Osteoblast (primary cell): ENCODE data around the gene TCF4. TPM values are rescaled to one million over a fixed set of nuclear protein-coding genes. Genes with fewer than 3 reads are reported as not detected.
A peak's percentile ranks its signal among the peaks of the same experiment; 100 is the strongest.

Experiments
- DNase-seq: peaks from one replicate; pipeline ENCODE4 v3.0.0; 2011; ENCODE audit warnings: low spot score, mixed read lengths; ENCODE audit not compliant: insufficient read length; ENCODE audit errors: missing footprints
- H2AFZ ChIP-seq: 2 replicates; pipeline ENCODE4 v1.6.0; 2011; ENCODE audit warnings: mild to moderate bottlenecking, low read length
- H3K27ac ChIP-seq: 2 replicates; pipeline ENCODE4 v1.5.1; 2011; ENCODE audit warnings: mild to moderate bottlenecking, low read depth, low read length, moderate library complexity
- H3K27me3 ChIP-seq: 2 replicates; pipeline ENCODE4 v1.6.0; 2012; ENCODE audit warnings: mild to moderate bottlenecking, control low read depth, inconsistent platforms, low read length, moderate library complexity; ENCODE audit not compliant: insufficient read depth
- H3K36me3 ChIP-seq: 2 replicates; pipeline ENCODE4 v1.5.1; 2011; ENCODE audit warnings: mild to moderate bottlenecking, low read length, control low read depth, moderate library complexity; ENCODE audit not compliant: insufficient read depth
- H3K4me1 ChIP-seq: 2 replicates; pipeline ENCODE4 v1.5.1; 2011; ENCODE audit warnings: mild to moderate bottlenecking, low read length, control low read depth, moderate library complexity; ENCODE audit not compliant: insufficient read depth
- H3K4me2 ChIP-seq: 2 replicates; pipeline ENCODE4 v1.6.0; 2011; ENCODE audit warnings: mild to moderate bottlenecking, low read length; ENCODE audit not compliant: insufficient read depth
- H3K4me3 ChIP-seq: fragments of 200-600 bp; sonication (generic); 3 replicates; pipeline ENCODE4 v1.5.1; 2012; ENCODE audit warnings: mild to moderate bottlenecking, low read length, inconsistent platforms; ENCODE audit not compliant: insufficient read depth
- H3K79me2 ChIP-seq: 2 replicates; pipeline ENCODE4 v1.6.0; 2012; ENCODE audit warnings: mild to moderate bottlenecking, low read length, control low read depth, inconsistent platforms; ENCODE audit not compliant: insufficient read depth
- H3K9me3 ChIP-seq: 2 replicates; pipeline ENCODE4 v1.5.1; 2011; ENCODE audit warnings: low read depth, low read length, control low read depth
- H4K20me1 ChIP-seq: 2 replicates; pipeline ENCODE4 v1.6.0; 2012; ENCODE audit warnings: mild to moderate bottlenecking, low read length, control low read depth; ENCODE audit not compliant: insufficient read depth
- CTCF ChIP-seq: IDR thresholded peaks from 2 replicates; pipeline ENCODE4 v1.5.1; 2011; ENCODE audit warnings: mild to moderate bottlenecking, low read depth, low read length, moderate library complexity; ENCODE audit errors: extremely low read depth
- total RNA-seq: library from RNA; depleted of rRNA; stranded (reverse); fragments of >200 nt; gene quantifications from 2 replicates; pipeline ENCODE4 v1.2.3, GENCODE V29; 2012

Gene TCF4
- total RNA-seq, 1 donor: 87.2 TPM

GRCh38 chr18:55400590-55401541 is 187.1 kb downstream of the TCF4 start:
- H3K4me3 ChIP-seq: peak overlapping the region; percentile 59
- H3K79me2 ChIP-seq: peaks cover 44% of the 10 kb centered on the region
- peaks cover 38% of the 10 kb centered on the region for H3K4me1 ChIP-seq
- TF ChIP-seq CTCF: no peak
- H3K27me3 ChIP-seq: no peaks in the 10 kb centered on the region
- H3K9me3 ChIP-seq: no peaks in the 10 kb centered on the region
- H4K20me1 ChIP-seq: peaks cover 4% of the 10 kb centered on the region
- no peaks in the 10 kb centered on the region for H3K36me3 ChIP-seq
- H2AFZ ChIP-seq: no peak overlapping the region
- peak overlapping the region; percentile 80 for H3K4me2 ChIP-seq
- H3K27ac ChIP-seq: peak overlapping the region; percentile 74
- peak; percentile 25 for DNase-seq

- no peak overlapping the region for H3K4me3 ChIP-seq
- peaks cover 4% of the 10 kb centered on the region for H4K20me1 ChIP-seq
- peaks cover 30% of the 10 kb centered on the region for H3K4me1 ChIP-seq
- no peaks in the 10 kb centered on the region for H3K36me3 ChIP-seq
- H3K27me3 ChIP-seq: no peaks in the 10 kb centered on the region
- peaks cover 51% of the 10 kb centered on the region for H3K79me2 ChIP-seq
- no peak overlapping the region for H3K27ac ChIP-seq
- no peak overlapping the region for H2AFZ ChIP-seq
- peak overlapping the region; percentile 12 for H3K4me2 ChIP-seq
- no peak for DNase-seq
- no peaks in the 10 kb centered on the region for H3K9me3 ChIP-seq
- no peak for TF ChIP-seq CTCF
These were observed 187.9 kb downstream of the TCF4 start for GRCh38 chr18:55400081-55400480.

- Histone ChIP-seq H2AFZ (no peak overlapping the region), H3K4me3 (no peak overlapping the region), H3K9me3 (no peaks in the 10 kb centered on the region), H3K4me1 (peaks cover 27% of the 10 kb centered on the region), H3K36me3 (no peaks in the 10 kb centered on the region), H3K27ac (no peak overlapping the region), H3K4me2 (no peak overlapping the region), H3K27me3 (no peaks in the 10 kb centered on the region), H3K79me2 (peaks cover 47% of the 10 kb centered on the region), H4K20me1 (peaks cover 4% of the 10 kb centered on the region)
- no peak for DNase-seq
- TF ChIP-seq CTCF: no peak
These were observed 189.1 kb downstream of the TCF4 start for GRCh38 chr18:55398858-55399257.

- H3K79me2 ChIP-seq: peaks cover 40% of the 10 kb centered on the region
- DNase-seq: no peak
- TF ChIP-seq CTCF: no peak
- H3K9me3 ChIP-seq: no peaks in the 10 kb centered on the region
- peaks cover 4% of the 10 kb centered on the region for H4K20me1 ChIP-seq
- no peaks in the 10 kb centered on the region for H3K27me3 ChIP-seq
- no peak overlapping the region for H3K4me3 ChIP-seq
- H3K27ac ChIP-seq: no peak overlapping the region
- no peaks in the 10 kb centered on the region for H3K36me3 ChIP-seq
- H3K4me2 ChIP-seq: no peak overlapping the region
- H3K4me1 ChIP-seq: peaks cover 14% of the 10 kb centered on the region
- no peak overlapping the region for H2AFZ ChIP-seq
These were observed 191.0 kb downstream of the TCF4 start for GRCh38 chr18:55396979-55397378.
